PC-9 (cell line): ENCODE results near the gene SP3.

Experiments
- EZH2 ChIP-seq: fragments of 200-600 bp; sonication (generic); IDR thresholded peaks from 2 replicates; pipeline ENCODE4 v1.8.0; 2017; ENCODE audit warnings: antibody characterized with exemption, low read depth
- TF ChIP-seq, protein P1 (sequence below): fragments of 200-600 bp; sonication (generic); conservative IDR thresholded peaks from 2 replicates; pipeline ENCODE4 v1.6.1; 2017; ENCODE audit warnings: mixed run types, antibody characterized with exemption, mild to moderate bottlenecking, moderate library complexity

GRCh38 chr2:173972636-173973035 is 7.5 kb upstream of the SP3 start:
- TF ChIP-seq, protein P1, sequence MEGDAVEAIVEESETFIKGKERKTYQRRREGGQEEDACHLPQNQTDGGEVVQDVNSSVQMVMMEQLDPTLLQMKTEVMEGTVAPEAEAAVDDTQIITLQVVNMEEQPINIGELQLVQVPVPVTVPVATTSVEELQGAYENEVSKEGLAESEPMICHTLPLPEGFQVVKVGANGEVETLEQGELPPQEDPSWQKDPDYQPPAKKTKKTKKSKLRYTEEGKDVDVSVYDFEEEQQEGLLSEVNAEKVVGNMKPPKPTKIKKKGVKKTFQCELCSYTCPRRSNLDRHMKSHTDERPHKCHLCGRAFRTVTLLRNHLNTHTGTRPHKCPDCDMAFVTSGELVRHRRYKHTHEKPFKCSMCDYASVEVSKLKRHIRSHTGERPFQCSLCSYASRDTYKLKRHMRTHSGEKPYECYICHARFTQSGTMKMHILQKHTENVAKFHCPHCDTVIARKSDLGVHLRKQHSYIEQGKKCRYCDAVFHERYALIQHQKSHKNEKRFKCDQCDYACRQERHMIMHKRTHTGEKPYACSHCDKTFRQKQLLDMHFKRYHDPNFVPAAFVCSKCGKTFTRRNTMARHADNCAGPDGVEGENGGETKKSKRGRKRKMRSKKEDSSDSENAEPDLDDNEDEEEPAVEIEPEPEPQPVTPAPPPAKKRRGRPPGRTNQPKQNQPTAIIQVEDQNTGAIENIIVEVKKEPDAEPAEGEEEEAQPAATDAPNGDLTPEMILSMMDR = no peak
- no peak for TF ChIP-seq EZH2
